Keratinocyte (primary cell): ENCODE measurements around the gene RNASEH2B.

Experiments
- EZH2 ChIP-seq: IDR thresholded peaks from one replicate; pipeline ENCODE4 v1.6.1; 2012; ENCODE audit warnings: inconsistent platforms, mild to moderate bottlenecking, low read length, moderate library complexity
- TF ChIP-seq, protein P1 (sequence below), 3 experiments: IDR thresholded peaks in 1 of 3; conservative IDR thresholded peaks in 1 of 3; optimal IDR thresholded peaks in 1 of 3; 2 replicates in 2 of 3; 3 replicates in 1 of 3; pipeline versions ENCODE3 to v1.5.1; 2011; ENCODE audit warnings: low read length in 3 of 3, mild to moderate bottlenecking in 3 of 3, moderate library complexity in 2 of 3, control low read depth in 1 of 3, inconsistent platforms in 1 of 3; ENCODE audit not compliant: insufficient read depth in 2 of 3; ENCODE audit errors: extremely low read depth in 1 of 3

- TF ChIP-seq, protein P1, sequence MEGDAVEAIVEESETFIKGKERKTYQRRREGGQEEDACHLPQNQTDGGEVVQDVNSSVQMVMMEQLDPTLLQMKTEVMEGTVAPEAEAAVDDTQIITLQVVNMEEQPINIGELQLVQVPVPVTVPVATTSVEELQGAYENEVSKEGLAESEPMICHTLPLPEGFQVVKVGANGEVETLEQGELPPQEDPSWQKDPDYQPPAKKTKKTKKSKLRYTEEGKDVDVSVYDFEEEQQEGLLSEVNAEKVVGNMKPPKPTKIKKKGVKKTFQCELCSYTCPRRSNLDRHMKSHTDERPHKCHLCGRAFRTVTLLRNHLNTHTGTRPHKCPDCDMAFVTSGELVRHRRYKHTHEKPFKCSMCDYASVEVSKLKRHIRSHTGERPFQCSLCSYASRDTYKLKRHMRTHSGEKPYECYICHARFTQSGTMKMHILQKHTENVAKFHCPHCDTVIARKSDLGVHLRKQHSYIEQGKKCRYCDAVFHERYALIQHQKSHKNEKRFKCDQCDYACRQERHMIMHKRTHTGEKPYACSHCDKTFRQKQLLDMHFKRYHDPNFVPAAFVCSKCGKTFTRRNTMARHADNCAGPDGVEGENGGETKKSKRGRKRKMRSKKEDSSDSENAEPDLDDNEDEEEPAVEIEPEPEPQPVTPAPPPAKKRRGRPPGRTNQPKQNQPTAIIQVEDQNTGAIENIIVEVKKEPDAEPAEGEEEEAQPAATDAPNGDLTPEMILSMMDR (optimal IDR thresholded peaks at IDR 0.05 in 1 of 3, IDR thresholded peaks at IDR 0.05 in 1 of 3, conservative IDR thresholded peaks at IDR 0.05 in 1 of 3; ENCODE audit: extremely low read depth in 1 of 3, insufficient read depth in 2 of 3, low read length in 3 of 3): no peak
- no peak for TF ChIP-seq EZH2
Measured at GRCh38 chr13:50934735-50935435, 25.3 kb downstream of the RNASEH2B start.
